OCI-LY7 (cell line): ENCODE measurements around the gene TDRD12.

Source experiments
- CTCF ChIP-seq: fragments of 200-600 bp; sonication (generic); conservative IDR thresholded peaks from 2 replicates; pipeline ENCODE4 v1.5.1; 2014; ENCODE audit warnings: mild to moderate bottlenecking, antibody characterized with exemption, low read length, moderate library complexity, mixed read lengths
- EZH2phosphoT487 ChIP-seq: fragments of 200-600 bp; sonication (generic); IDR thresholded peaks from 2 replicates; pipeline ENCODE4 v1.6.1; 2018; ENCODE audit warnings: low read depth, borderline replicate concordance, mild to moderate bottlenecking, mixed run types, antibody characterized with exemption, low read length, moderate library complexity, mixed read lengths

GRCh38 chr19:32863841-32864240 is 144.3 kb downstream of the TDRD12 start:
- no peak for TF ChIP-seq CTCF
- no peak for TF ChIP-seq EZH2phosphoT487
